RWPE2 (cell line): ENCODE data around the gene SLC25A27.
A peak's percentile ranks its signal among the peaks of the same experiment; 100 is the strongest.

Experiments
- ATAC-seq: fragments of 200-7000 bp; cut with Tn5 transposase; 3 replicates; pipeline ENCODE4 v1.9.1; 2021; ENCODE audit warnings: low read depth
- DNase-seq: peaks from one replicate; pipeline ENCODE4 v3.0.0-alpha.2; 2020; ENCODE audit warnings: low spot score
- H3K27ac ChIP-seq: fragments of 450-650 bp; 2 replicates; pipeline ENCODE4 v1.5.1; 2017; ENCODE audit warnings: mild to moderate bottlenecking; ENCODE audit not compliant: poor library complexity, severe bottlenecking
- H3K27me3 ChIP-seq: fragments of 250-450 bp; sonication (Bioruptor Pico); 2 replicates; pipeline ENCODE4 v1.5.1; 2021; ENCODE audit warnings: mild to moderate bottlenecking, moderate library complexity; ENCODE audit not compliant: insufficient read depth, poor library complexity, severe bottlenecking
- H3K36me3 ChIP-seq: fragments of 250-450 bp; sonication (Bioruptor Pico); 2 replicates; pipeline ENCODE4 v1.5.1; 2020; ENCODE audit warnings: low read depth, mild to moderate bottlenecking, moderate library complexity
- H3K4me1 ChIP-seq: fragments of 250-450 bp; sonication (Bioruptor Pico); 2 replicates; pipeline ENCODE4 v1.5.1; 2021; ENCODE audit warnings: mild to moderate bottlenecking, moderate library complexity; ENCODE audit not compliant: insufficient read depth, poor library complexity, severe bottlenecking
- H3K4me3 ChIP-seq: fragments of 250-450 bp; sonication (Bioruptor Pico); 2 replicates; pipeline ENCODE4 v1.5.1; 2021; ENCODE audit warnings: mild to moderate bottlenecking, moderate library complexity; ENCODE audit not compliant: severe bottlenecking
- H3K9me3 ChIP-seq: fragments of 250-450 bp; sonication (Bioruptor Pico); 2 replicates; pipeline ENCODE4 v1.5.1; 2021; ENCODE audit warnings: mild to moderate bottlenecking, moderate library complexity; ENCODE audit not compliant: severe bottlenecking
- CTCF ChIP-seq: fragments of 450-650 bp; IDR thresholded peaks from one replicate; pipeline ENCODE4 v1.5.1; 2017; ENCODE audit warnings: mild to moderate bottlenecking, moderate library complexity; ENCODE audit not compliant: poor library complexity, severe bottlenecking

SLC25A27 gene

GRCh38 chr6:46655803-46656202, 3.0 kb downstream of the SLC25A27 start:
- no peak overlapping the region for H3K4me3 ChIP-seq
- peaks cover 11% of the 10 kb centered on the region for H3K4me1 ChIP-seq
- ATAC-seq (no peak), DNase-seq (no peak)
- no peaks in the 10 kb centered on the region for H3K36me3 ChIP-seq
- TF ChIP-seq CTCF: peak; percentile 8
- H3K27me3 ChIP-seq: no peaks in the 10 kb centered on the region
- no peak overlapping the region for H3K27ac ChIP-seq
- no peaks in the 10 kb centered on the region for H3K9me3 ChIP-seq

- no peaks in the 10 kb centered on the region for H3K27me3 ChIP-seq
- TF ChIP-seq CTCF: no peak
- no peak overlapping the region for H3K27ac ChIP-seq
- ATAC-seq: no peak
- no peak overlapping the region for H3K4me3 ChIP-seq
- DNase-seq: no peak
- no peaks in the 10 kb centered on the region for H3K9me3 ChIP-seq
- H3K36me3 ChIP-seq: no peaks in the 10 kb centered on the region
- H3K4me1 ChIP-seq: peaks cover 3% of the 10 kb centered on the region
Observed at GRCh38 chr6:46657642-46658041, 4.9 kb downstream of the SLC25A27 start.

GRCh38 chr6:46661483-46661882, 8.7 kb downstream of the SLC25A27 start:
- no peak for TF ChIP-seq CTCF

GRCh38 chr6:46667377-46667776, 14.6 kb downstream of the SLC25A27 start:
- H3K27me3 ChIP-seq: no peaks in the 10 kb centered on the region
- TF ChIP-seq CTCF: no peak
- DNase-seq: no peak
- no peaks in the 10 kb centered on the region for H3K9me3 ChIP-seq
- no peak for ATAC-seq
- H3K36me3 ChIP-seq: no peaks in the 10 kb centered on the region
- H3K4me1 ChIP-seq: no peaks in the 10 kb centered on the region
- no peak overlapping the region for H3K27ac ChIP-seq
- H3K4me3 ChIP-seq: no peak overlapping the region

More at GRCh38 chr6:46661483-46661882, 8.7 kb downstream of the SLC25A27 start:
- H3K4me1 ChIP-seq: no peaks in the 10 kb centered on the region
- H3K36me3 ChIP-seq: no peaks in the 10 kb centered on the region
- H3K4me3 ChIP-seq: no peak overlapping the region
- no peak for DNase-seq
- ATAC-seq: no peak
- H3K27ac ChIP-seq: no peak overlapping the region
- no peaks in the 10 kb centered on the region for H3K9me3 ChIP-seq
- no peaks in the 10 kb centered on the region for H3K27me3 ChIP-seq

- Histone ChIP-seq H3K9me3 (no peaks in the 10 kb centered on the region), H3K4me3 (no peak overlapping the region), H3K36me3 (no peaks in the 10 kb centered on the region), H3K27ac (no peak overlapping the region), H3K4me1 (no peaks in the 10 kb centered on the region), H3K27me3 (no peaks in the 10 kb centered on the region)
- ATAC-seq: no peak
- no peak for DNase-seq
- TF ChIP-seq CTCF: no peak
Observed at GRCh38 chr6:46674410-46674809, 21.6 kb downstream of the SLC25A27 start.
